Endodermal cell (in vitro differentiated cells): ENCODE results near the gene ILF3. TPM values are rescaled to one million over a fixed set of nuclear protein-coding genes. Genes with fewer than 3 reads are reported as not detected.

Experiments
- DNase-seq: peaks from one replicate; pipeline ENCODE4 v3.0.0-alpha.2; 2017
- H3K27ac ChIP-seq: 2 replicates; pipeline ENCODE4 v1.5.1; 2013; ENCODE audit warnings: mild to moderate bottlenecking, low read depth, low read length, moderate library complexity
- H3K27me3 ChIP-seq: 2 replicates; pipeline ENCODE4 v1.6.1; 2013; ENCODE audit warnings: mild to moderate bottlenecking, low read length, moderate library complexity; ENCODE audit not compliant: insufficient read depth, control insufficient read depth, poor library complexity, severe bottlenecking
- H3K36me3 ChIP-seq: 2 replicates; pipeline ENCODE4 v1.7.0; 2013; ENCODE audit warnings: mild to moderate bottlenecking, low read length, moderate library complexity; ENCODE audit not compliant: control insufficient read depth, insufficient read depth
- H3K4me1 ChIP-seq: one replicate; pipeline ENCODE4 v1.7.0; 2013; ENCODE audit warnings: low read length; ENCODE audit not compliant: control insufficient read depth, insufficient read depth
- H3K4me3 ChIP-seq: 2 replicates; pipeline ENCODE4 v1.5.1; 2013; ENCODE audit warnings: mild to moderate bottlenecking, low read length, moderate library complexity
- H3K9ac ChIP-seq: 2 replicates; pipeline ENCODE4 v1.6.1; 2013; ENCODE audit warnings: mild to moderate bottlenecking, low read length, moderate library complexity; ENCODE audit not compliant: poor library complexity, severe bottlenecking; ENCODE audit errors: extremely low read depth
- H3K9me3 ChIP-seq: 2 replicates; pipeline ENCODE4 v1.6.1; 2013; ENCODE audit warnings: mild to moderate bottlenecking, low read length, moderate library complexity; ENCODE audit not compliant: control insufficient read depth
- H3K27ac Mint-ChIP-seq: 2 replicates; pipeline ENCODE4 v1.8.0; 2020; ENCODE audit warnings: mixed read lengths
- H3K27me3 Mint-ChIP-seq: 2 replicates; pipeline ENCODE4 v1.8.0; 2021; ENCODE audit warnings: mild to moderate bottlenecking, mixed read lengths; ENCODE audit not compliant: insufficient read depth
- H3K36me3 Mint-ChIP-seq: 2 replicates; pipeline ENCODE4 v1.8.0; 2020; ENCODE audit warnings: low read depth, mixed read lengths
- H3K4me1 Mint-ChIP-seq: 2 replicates; pipeline ENCODE4 v1.8.0; 2020; ENCODE audit warnings: mixed read lengths
- H3K4me3 Mint-ChIP-seq: 2 replicates; pipeline ENCODE4 v1.8.0; 2020; ENCODE audit warnings: mild to moderate bottlenecking, moderate library complexity, mixed read lengths
- H3K9me3 Mint-ChIP-seq: 2 replicates; pipeline ENCODE4 v1.8.0; 2020; ENCODE audit warnings: mild to moderate bottlenecking, mixed read lengths
- CTCF ChIP-seq: fragments of 200-600 bp; sonication (generic); conservative IDR thresholded peaks from 2 replicates; pipeline ENCODE4 v1.5.0; 2021; ENCODE audit warnings: antibody characterized with exemption, mild to moderate bottlenecking
- WGBS, 2 experiments: methylation state at CpG; one replicate each; pipeline versions ENCODE4 v1.1.5 to v1.1.7; 2013; ENCODE audit warnings: missing lambda C conversion rate in 2 of 2, mixed read lengths in 1 of 2; ENCODE audit not compliant: insufficient coverage in 1 of 2, insufficient read length in 1 of 2; 5-methylcytosine and 5-hydroxymethylcytosine counted together
- total RNA-seq, 2 donors: library from RNA; stranded (reverse); fragmentation: NEBNext Ultra II Directional in 1 of 2; extraction: Animal tissue kit (Norgen Biotek cat#: 25700) in 1 of 2; gene quantifications; 2 replicates in 1 of 2; 3 replicates in 1 of 2; pipeline ENCODE4 v1.2.1, GENCODE V29; 2021

The ILF3 gene
- total RNA-seq, 2 donors from 2014 or later, result 625 to 629 TPM

DNA sequence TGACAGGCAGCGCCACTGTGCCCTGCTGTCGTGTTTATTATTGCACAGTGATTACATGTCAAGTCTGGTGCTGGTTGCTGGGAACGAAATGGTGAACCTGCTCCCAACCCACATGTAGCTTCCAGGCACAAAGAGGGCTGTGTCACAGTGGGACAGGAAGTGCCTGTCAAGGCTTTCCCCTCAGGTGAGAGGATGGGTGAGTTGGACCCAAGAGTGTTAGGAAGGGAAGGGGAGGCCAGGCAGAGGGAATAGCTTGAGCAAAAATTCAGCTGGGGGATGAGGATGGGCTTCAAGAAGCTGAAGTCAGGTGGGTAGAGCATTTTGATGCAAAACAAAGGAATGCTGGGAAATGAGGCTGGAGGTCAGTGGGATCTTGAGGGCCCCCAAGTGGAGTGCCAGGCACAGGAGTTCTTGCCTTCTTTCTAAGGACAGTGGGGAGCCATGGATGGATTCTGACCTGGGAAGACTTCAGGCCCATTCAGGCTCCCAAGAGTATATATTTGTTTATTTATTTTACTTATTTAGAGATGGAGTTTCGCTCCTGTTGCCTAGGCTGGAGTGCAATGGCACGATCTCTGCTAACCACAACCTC lies 38.6 kb downstream of the ILF3 start:
- no peak overlapping the region for H3K27ac Mint-ChIP-seq
- TF ChIP-seq CTCF, result no peak
- no peaks in the 10 kb centered on the region for H3K9me3 Mint-ChIP-seq
- Histone ChIP-seq H3K36me3 (peaks cover 55% of the 10 kb centered on the region), H3K27ac (no peak overlapping the region), H3K27me3 (no peaks in the 10 kb centered on the region), H3K9me3 (no peaks in the 10 kb centered on the region), H3K4me3 (no peak overlapping the region), H3K4me1 (no peaks in the 10 kb centered on the region), H3K9ac (no peak overlapping the region)
- peaks cover 4% of the 10 kb centered on the region for H3K27me3 Mint-ChIP-seq
- peaks cover 11% of the 10 kb centered on the region for H3K4me1 Mint-ChIP-seq
- H3K4me3 Mint-ChIP-seq, result no peak overlapping the region
- WGBS, 2 experiments, result 97 to 100% methylated on average over 2 to 5 of the region's 5 CpGs
- H3K36me3 Mint-ChIP-seq, result peaks cover 48% of the 10 kb centered on the region
- DNase-seq, result peak; percentile 66

GRCh38 chr19:10694706-10695307 lies 40.7 kb downstream of the ILF3 start:
- H3K4me1 Mint-ChIP-seq, result peaks cover 11% of the 10 kb centered on the region

More at GRCh38 chr19:10694706-10695307, 40.7 kb downstream of the ILF3 start:
- Histone ChIP-seq H3K27me3 (no peaks in the 10 kb centered on the region), H3K4me3 (peak overlapping the region; percentile 71), H3K4me1 (no peaks in the 10 kb centered on the region), H3K9ac (peak overlapping the region; percentile 16), H3K36me3 (peaks cover 36% of the 10 kb centered on the region), H3K9me3 (no peaks in the 10 kb centered on the region), H3K27ac (peak overlapping the region; percentile 12)
- TF ChIP-seq CTCF, result no peak
- 73 to 75% methylated on average over 11 to 16 of the region's 16 CpGs for WGBS, 2 experiments
- peak overlapping the region; percentile 16 for H3K4me3 Mint-ChIP-seq
- H3K36me3 Mint-ChIP-seq, result peaks cover 29% of the 10 kb centered on the region
- DNase-seq, result peak; percentile 61
- H3K27ac Mint-ChIP-seq, result peak overlapping the region; percentile 88
- no peaks in the 10 kb centered on the region for H3K9me3 Mint-ChIP-seq
- H3K27me3 Mint-ChIP-seq, result peaks cover 4% of the 10 kb centered on the region
